SH-SY5Y (cell line): Measurements from ENCODE around the gene KCNIP3.

Experiments
- GATA2 ChIP-seq: IDR thresholded peaks from 2 replicates; pipeline ENCODE4 v1.6.1; 2011; ENCODE audit warnings: mild to moderate bottlenecking, low read depth, low read length
- GATA3 ChIP-seq: IDR thresholded peaks from 2 replicates; pipeline ENCODE4 v1.6.1; 2011; ENCODE audit warnings: low read depth, mild to moderate bottlenecking, low read length, moderate library complexity

- TF ChIP-seq GATA2 (no peak), GATA3 (no peak)
Measured at GRCh38 chr2:95314598-95314963, 17.4 kb downstream of the KCNIP3 start.
